Measurements from ENCODE around the gene DNMT1.

GRCh38 chr19:10152100-10152499 is 42.7 kb downstream of the DNMT1 start:
- no peak for TF ChIP-seq EZH2phosphoT487 (IDR thresholded peaks at IDR 0.05; ENCODE audit: borderline replicate concordance, low read depth)
- TF ChIP-seq YY1 (IDR thresholded peaks at IDR 0.05; ENCODE audit: low read depth) = no peak
- TF ChIP-seq POLR2AphosphoS5 (IDR thresholded peaks at IDR 0.05; ENCODE audit: low read depth, low read length) = no peak
- no peak for TF ChIP-seq CTCF (IDR thresholded peaks at IDR 0.05)
- TF ChIP-seq EP300 (IDR thresholded peaks at IDR 0.05; ENCODE audit: borderline replicate concordance in 1 of 2, low read depth in 1 of 2, low read length in 1 of 2) = no peak
- TF ChIP-seq SIN3A (IDR thresholded peaks at IDR 0.05; ENCODE audit: borderline replicate concordance, low read depth, low read length) = no peak
- TF ChIP-seq FOSL2 (IDR thresholded peaks at IDR 0.05; ENCODE audit: borderline replicate concordance, low read depth) = no peak
- TF ChIP-seq, protein P1, sequence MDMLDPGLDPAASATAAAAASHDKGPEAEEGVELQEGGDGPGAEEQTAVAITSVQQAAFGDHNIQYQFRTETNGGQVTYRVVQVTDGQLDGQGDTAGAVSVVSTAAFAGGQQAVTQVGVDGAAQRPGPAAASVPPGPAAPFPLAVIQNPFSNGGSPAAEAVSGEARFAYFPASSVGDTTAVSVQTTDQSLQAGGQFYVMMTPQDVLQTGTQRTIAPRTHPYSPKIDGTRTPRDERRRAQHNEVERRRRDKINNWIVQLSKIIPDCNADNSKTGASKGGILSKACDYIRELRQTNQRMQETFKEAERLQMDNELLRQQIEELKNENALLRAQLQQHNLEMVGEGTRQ (IDR thresholded peaks at IDR 0.05; ENCODE audit: borderline replicate concordance, low read depth, low read length) = no peak
- TF ChIP-seq MXI1 (IDR thresholded peaks at IDR 0.05; ENCODE audit: low read depth, low read length) = no peak
- no peak for TF ChIP-seq RXRA (IDR thresholded peaks at IDR 0.05; ENCODE audit: borderline replicate concordance, low read depth)
- TF ChIP-seq RFX5 (IDR thresholded peaks at IDR 0.05; ENCODE audit: low read length) = no peak
- no peak for TF ChIP-seq SMC3 (IDR thresholded peaks at IDR 0.05; ENCODE audit: low read depth, low read length)
- no peak for TF ChIP-seq RAD21 (IDR thresholded peaks at IDR 0.05; ENCODE audit: low read length)

Data from SK-N-SH (cell line).